T1000 (cell line): Measurements from ENCODE around the gene RPP25L.
A peak's percentile ranks its signal among the peaks of the same experiment; 100 is the strongest.

Experiments used
- DNase-seq: peaks from one replicate; lab custom pipeline; 2025; ENCODE audit warnings: mixed read lengths; lab: John Stamatoyannopoulos, UW

RPP25L gene

GRCh38 chr9:34611251-34611810 is 566 bp downstream of the RPP25L start:
- no peak for DNase-seq

- DNase-seq: no peak
Measured at GRCh38 chr9:34610434-34611206, 1.3 kb downstream of the RPP25L start.

- no peak for DNase-seq
Measured at GRCh38 chr9:34607331-34607730, 4.6 kb downstream of the RPP25L start.

GRCh38 chr9:34606905-34607304 is 5.0 kb downstream of the RPP25L start:
- no peak for DNase-seq

GRCh38 chr9:34606190-34606589 is 5.7 kb downstream of the RPP25L start:
- no peak for DNase-seq

GRCh38 chr9:34603610-34604231 is 8.2 kb downstream of the RPP25L start:
- DNase-seq: peak; percentile 18

- no peak for DNase-seq
Measured at GRCh38 chr9:34601937-34602573, 9.8 kb downstream of the RPP25L start.

GRCh38 chr9:34600908-34601307 is 11.0 kb downstream of the RPP25L start:
- DNase-seq: no peak

- no peak for DNase-seq
Measured at GRCh38 chr9:34599546-34599945, 12.4 kb downstream of the RPP25L start.

GRCh38 chr9:34594177-34594576 is 17.7 kb downstream of the RPP25L start:
- no peak for DNase-seq

GRCh38 chr9:34592895-34593601 is 18.8 kb downstream of the RPP25L start:
- DNase-seq: no peak

GRCh38 chr9:34591917-34592866 is 19.7 kb downstream of the RPP25L start:
- DNase-seq: no peak

GRCh38 chr9:34591248-34591916 is 20.5 kb downstream of the RPP25L start:
- peak; percentile 43 for DNase-seq

- no peak for DNase-seq
Measured at GRCh38 chr9:34590381-34591247, 21.3 kb downstream of the RPP25L start.

GRCh38 chr9:34589636-34590380 is 22.1 kb downstream of the RPP25L start, which contains the start of gene CNTFR:
CNTFR (minus strand) TSS chr9:34589724; CDS start chr9:34568981, 20,743 bp downstream.
- no peak for DNase-seq

GRCh38 chr9:34588671-34589635 is 22.9 kb downstream of the RPP25L start:
- no peak for DNase-seq

GRCh38 chr9:34587271-34587670 is 24.6 kb downstream of the RPP25L start:
- no peak for DNase-seq
